GM13976 (cell line): ENCODE measurements around the gene BCCIP.

ENCODE experiments used
- DNase-seq: peaks from one replicate; pipeline ENCODE4 v3.0.0; 2012; ENCODE audit warnings: low spot score
- CTCF ChIP-seq: IDR thresholded peaks from 2 replicates; pipeline ENCODE4 v1.5.1; 2012; ENCODE audit warnings: borderline replicate concordance, mild to moderate bottlenecking; ENCODE audit not compliant: insufficient read depth; ENCODE audit errors: extremely low read depth, missing control alignments, control extremely low read depth
- in situ Hi-C: fragments of 300-500 bp; cut with MboI; formaldehyde crosslinking; loops from one replicate; pipeline ENCODE4 v1.12.0; 2022; ENCODE audit warnings: low sequenced_read_pairs, mixed read lengths, inconsistent platforms; ENCODE audit not compliant: unreplicated experiment

BCCIP gene

GRCh38 chr10:125783957-125784356 lies 39.4 kb upstream of the BCCIP start:
- DNase-seq: peak; percentile 60
- in situ Hi-C loops: no loop called here
- TF ChIP-seq CTCF: no peak

DNA sequence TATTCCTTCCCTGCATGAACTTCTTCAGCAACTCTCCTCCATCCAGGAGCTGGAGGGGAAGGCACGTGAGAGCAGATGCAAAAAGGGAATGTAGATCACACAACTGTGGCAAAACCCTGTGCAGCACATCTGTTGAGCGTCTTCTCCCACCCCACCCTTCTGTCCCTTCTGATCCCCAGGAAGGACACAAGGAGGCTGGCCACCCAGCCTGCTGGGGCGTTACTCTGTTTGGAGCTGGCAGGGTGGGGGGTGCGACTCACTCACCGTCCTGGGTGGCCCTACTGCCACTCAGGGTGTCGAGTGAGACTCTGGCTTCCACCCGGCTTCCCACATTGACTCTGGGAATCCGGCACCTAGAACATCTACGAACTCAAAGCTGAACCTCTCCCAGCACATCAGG lies 37.6 kb upstream of the BCCIP start:
- in situ Hi-C loops: no loop called here
- DNase-seq: no peak
- TF ChIP-seq CTCF: no peak

DNA sequence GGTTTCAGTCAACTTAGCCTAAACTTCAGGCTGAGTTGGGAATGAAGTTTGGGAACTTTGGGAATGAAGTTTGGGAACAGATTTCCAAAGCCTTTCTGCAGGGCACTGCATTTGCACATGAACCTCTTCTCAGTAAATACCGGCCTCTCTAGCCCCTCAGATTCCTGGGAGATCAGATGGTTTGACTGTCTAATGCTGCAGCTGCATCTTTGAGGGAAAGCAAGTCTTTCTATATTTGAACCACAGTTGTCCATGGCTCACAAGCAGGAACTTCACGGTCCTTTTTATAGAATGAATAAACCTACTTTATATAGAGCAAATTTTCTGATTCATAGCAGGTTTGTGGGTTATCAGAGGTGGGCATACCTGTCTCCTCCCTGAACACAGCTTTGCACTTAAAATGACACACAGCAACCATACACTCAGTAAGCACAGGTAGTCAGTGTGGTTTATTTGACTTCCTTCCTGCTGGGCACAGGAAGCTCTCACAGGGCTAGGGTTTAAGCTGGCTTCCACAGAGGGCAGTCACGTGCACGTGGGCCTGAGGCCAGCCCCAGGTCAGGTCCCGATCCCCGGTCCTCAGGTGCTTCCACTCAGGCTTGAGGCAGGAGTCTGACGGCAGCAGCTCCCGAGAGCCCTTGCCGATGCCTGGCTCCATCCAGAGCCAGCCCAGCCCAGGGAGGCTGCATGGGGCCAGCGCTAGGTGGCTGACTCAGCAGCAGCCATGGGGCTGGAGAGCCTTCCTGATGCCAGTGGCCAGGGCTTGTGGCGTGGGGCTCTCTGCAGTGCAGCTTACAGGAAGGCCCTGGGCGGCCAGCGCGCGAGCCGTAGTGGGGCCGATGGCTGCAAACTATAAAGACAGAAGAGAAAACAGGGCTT lies 35.0 kb upstream of the BCCIP start:
- TF ChIP-seq CTCF: no peak
- in situ Hi-C loops: no loop called here
- DNase-seq: no peak

DNA sequence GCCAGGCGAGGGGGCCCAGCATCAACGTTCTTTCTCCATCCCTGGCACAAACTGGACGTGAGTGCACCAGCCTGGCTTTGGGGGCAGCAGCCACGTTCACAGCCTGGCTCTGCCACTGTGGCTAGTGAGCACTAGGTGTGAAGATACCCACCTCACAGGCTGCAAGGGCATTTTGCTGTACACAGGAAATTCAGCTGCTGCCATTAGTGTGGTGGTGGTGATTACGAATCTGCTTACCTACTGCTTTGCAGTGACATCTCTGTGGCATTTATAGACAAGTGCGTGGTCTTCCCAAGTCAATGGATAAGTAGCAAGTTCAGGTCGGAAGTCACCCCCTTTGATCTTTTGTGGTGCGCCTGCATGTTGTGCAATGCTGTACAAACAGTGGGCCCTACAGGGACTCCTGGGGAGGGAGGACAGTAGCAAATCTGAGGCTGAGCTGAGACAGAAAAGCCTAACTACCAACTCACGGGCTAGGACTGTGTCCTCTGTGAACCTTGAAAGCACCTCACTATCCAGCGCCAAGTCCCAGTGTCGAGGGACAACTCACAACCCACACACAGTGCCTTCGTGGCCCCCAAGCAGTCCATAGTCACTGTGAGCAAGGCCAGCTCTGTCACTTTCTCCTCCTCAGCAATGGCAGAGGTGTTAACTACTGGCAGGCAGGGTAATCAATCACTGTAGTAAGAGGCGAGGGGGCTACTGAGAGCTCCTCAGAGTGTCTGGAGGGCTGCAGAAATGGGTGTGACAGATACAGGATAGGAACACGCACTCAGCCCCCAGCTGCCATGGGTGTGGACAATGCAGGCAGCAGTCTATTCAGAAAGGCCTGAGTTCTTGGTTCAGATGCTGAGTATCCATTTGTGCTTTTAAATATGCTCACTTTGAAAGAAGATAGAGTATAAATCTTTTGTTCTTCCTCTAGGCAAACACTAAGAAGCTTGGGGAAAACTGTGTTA lies 30.7 kb upstream of the BCCIP start:
- in situ Hi-C loops: no loop called here
- no peak for DNase-seq
- TF ChIP-seq CTCF: no peak

DNA sequence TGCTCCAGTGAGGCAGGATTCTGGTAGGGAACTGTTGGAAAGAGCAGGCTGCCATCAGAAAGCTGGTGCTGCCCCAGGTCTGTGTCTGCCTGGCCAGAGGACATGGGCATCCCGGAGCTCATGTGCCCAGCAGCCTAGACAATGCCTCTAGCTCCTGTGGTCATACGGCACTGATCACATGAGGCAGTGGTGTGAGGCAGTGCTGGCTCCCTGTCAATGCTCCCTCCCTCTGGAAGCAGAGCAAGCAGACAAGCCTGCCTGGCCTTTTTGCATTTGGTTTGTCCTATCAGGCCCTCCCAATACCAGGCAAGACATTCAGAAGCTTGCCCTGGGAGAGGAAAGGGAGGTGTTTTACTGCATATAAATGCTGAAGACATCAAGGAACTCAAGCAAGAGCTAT lies 28.2 kb upstream of the BCCIP start:
- no peak for TF ChIP-seq CTCF
- in situ Hi-C loops: no loop called here
- no peak for DNase-seq

GRCh38 chr10:125795637-125796190 lies 27.6 kb upstream of the BCCIP start:
- in situ Hi-C loops: no loop called here
- TF ChIP-seq CTCF: no peak
- DNase-seq: no peak
